Colonic mucosa (tissue), 4 donors: ENCODE data around the gene ZNF835. TPM values are rescaled to one million over a fixed set of nuclear protein-coding genes. Genes with fewer than 3 reads are reported as not detected.

ENCODE experiments used
- DNase-seq: peaks from one replicate; pipeline ENCODE4 v3.0.0-alpha.2; 2020
- H3K27ac ChIP-seq: fragments of 200-600 bp; one replicate; pipeline ENCODE4 v1.8.0; 2021
- H3K27me3 ChIP-seq: fragments of 200-600 bp; one replicate; pipeline ENCODE4 v1.8.0; 2021
- H3K36me3 ChIP-seq: fragments of 200-600 bp; one replicate; pipeline ENCODE4 v1.8.0; 2021
- H3K4me1 ChIP-seq: fragments of 200-600 bp; one replicate; pipeline ENCODE4 v1.8.0; 2021; ENCODE audit warnings: mild to moderate bottlenecking
- H3K4me3 ChIP-seq: fragments of 200-600 bp; one replicate; pipeline ENCODE4 v1.8.0; 2021
- H3K9ac ChIP-seq, 2 donors: one replicate each; pipeline ENCODE4 v1.7.0; 2013; ENCODE audit warnings: control low read depth in 2 of 2, low read depth in 2 of 2, low read length in 2 of 2
- H3K9me3 ChIP-seq: fragments of 200-600 bp; one replicate; pipeline ENCODE4 v1.8.0; 2021
- CTCF ChIP-seq: fragments of 200-600 bp; IDR thresholded peaks from one replicate; pipeline ENCODE4 v1.8.0; 2022; ENCODE audit warnings: antibody characterized with exemption, mild to moderate bottlenecking
- intact Hi-C: fragments of 100-400 bp; cut with DNase I; formaldehyde crosslinking; loops from one replicate; pipeline ENCODE4 v1.14.1; 2022
- total RNA-seq, 2 donors: library from RNA; stranded (reverse); fragmentation: NEBNext Ultra II Directional in 1 of 2; extraction: Animal tissue kit (Norgen Biotek cat#: 25700) in 1 of 2; gene quantifications; one replicate each; pipeline ENCODE4 v1.2.1, GENCODE V29; 2021
- donor health status: healthy.
- donor health status: DM: no; HTN: no; CAD: no.
- donor health status: DM: no; HTN: no; CAD: no.

The ZNF835 gene
- total RNA-seq, 2 donors from 2014 or later = 1.1 to 1.3 TPM

DNA sequence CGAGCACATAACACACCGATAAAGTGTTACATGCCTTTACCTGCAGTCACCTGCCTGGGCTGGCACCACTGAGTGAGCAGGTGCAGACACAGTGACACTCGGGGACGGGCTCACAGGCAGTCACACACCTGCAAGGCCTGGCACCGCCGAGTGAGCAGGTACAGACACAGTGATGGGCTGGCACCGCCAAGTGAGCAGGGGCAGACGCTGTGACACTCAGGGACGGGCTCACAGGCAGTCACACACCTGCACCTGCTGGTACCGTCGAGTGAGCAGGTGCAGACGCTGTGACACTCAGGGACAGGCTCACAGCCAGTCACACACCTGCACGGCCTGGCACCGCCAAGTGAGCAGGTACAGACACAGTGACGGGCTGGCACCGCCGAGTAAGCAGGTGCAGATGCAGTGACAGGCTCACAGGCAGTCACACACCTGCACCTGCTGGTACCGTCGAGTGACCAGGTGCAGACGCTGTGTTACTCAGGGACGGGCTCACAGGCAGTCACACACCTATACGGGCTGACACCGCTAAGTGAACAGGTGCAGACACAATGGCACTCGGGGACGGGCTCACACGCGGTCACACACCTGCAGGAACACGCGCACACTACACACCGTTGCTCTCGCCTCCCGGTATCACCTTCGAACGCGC lies 470 bp downstream of the ZNF835 start:
- peak overlapping the region; percentile 36 for H3K4me3 ChIP-seq
- intact Hi-C loops = no loop called here
- DNase-seq = no peak
- H3K27me3 ChIP-seq = no peaks in the 10 kb centered on the region
- no peak overlapping the region for H3K27ac ChIP-seq
- H3K36me3 ChIP-seq = no peaks in the 10 kb centered on the region
- no peaks in the 10 kb centered on the region for H3K9me3 ChIP-seq
- peak overlapping the region; percentile 53 to 65 for H3K9ac ChIP-seq
- no peak for TF ChIP-seq CTCF
- H3K4me1 ChIP-seq = no peaks in the 10 kb centered on the region

GRCh38 chr19:56670401-56670960 lies 1.1 kb downstream of the ZNF835 start:
- intact Hi-C loops = no loop called here
- TF ChIP-seq CTCF = no peak
- Histone ChIP-seq H3K27me3 (no peaks in the 10 kb centered on the region), H3K27ac (no peak overlapping the region), H3K9ac (peak overlapping the region in 1 of 2 donors; percentile 65), H3K36me3 (no peaks in the 10 kb centered on the region), H3K4me3 (peak overlapping the region; percentile 36), H3K4me1 (no peaks in the 10 kb centered on the region), H3K9me3 (no peaks in the 10 kb centered on the region)
- DNase-seq = no peak

DNA sequence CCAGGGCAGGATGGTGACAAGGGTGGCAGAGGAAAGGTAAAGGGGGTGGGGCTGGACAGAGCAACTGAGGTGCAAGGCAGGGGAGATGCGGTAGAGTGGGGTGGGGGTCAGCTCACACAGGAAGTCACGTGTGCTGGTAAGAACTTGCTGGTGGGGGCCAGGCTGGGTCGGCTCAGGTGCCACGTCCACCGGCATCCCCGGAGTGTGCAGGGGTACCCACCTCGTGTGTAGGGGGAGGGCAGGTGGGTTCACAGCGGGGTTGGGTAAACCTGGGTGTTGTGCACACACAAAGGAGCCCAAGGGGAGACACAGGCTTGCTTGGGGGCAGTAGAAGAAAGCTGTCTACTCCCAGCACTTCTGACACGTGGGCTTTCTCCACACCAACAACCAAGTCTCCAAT lies 2.9 kb downstream of the ZNF835 start:
- Histone ChIP-seq H3K27me3 (no peaks in the 10 kb centered on the region), H3K9ac (no peak overlapping the region), H3K4me3 (no peak overlapping the region), H3K4me1 (no peaks in the 10 kb centered on the region), H3K27ac (no peak overlapping the region), H3K36me3 (no peaks in the 10 kb centered on the region), H3K9me3 (no peaks in the 10 kb centered on the region)
- intact Hi-C loops = no loop called here
- DNase-seq = no peak
- no peak for TF ChIP-seq CTCF

DNA sequence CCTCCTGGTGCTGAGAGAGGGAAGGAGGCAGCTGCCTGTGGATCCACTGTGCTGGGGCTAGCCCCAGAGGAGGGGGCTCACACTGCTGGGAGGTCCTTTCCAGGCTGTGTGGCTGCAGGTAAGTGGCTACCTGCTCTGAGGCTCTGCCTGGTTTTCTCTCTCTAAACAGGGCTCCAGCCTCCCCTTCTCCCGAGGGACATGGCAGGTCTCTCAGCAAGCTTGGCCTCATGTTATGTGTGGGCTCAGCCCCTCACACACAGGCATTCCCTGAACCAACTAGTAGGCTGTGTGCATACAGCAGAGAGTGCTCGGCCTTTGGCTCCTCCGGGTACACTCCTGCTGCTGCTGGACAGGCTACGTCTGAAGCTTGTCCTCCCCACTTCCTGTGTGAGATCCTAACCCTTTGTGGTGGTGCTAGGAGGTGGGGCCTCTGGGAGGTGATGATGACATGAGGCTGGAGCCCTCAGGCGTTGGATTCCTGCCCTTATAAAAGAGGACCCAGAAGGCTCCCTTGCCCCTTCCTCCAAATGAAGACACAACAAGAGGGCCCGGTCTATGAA lies 4.2 kb downstream of the ZNF835 start:
- H3K9ac ChIP-seq = no peak overlapping the region
- H3K9me3 ChIP-seq = no peaks in the 10 kb centered on the region
- H3K4me3 ChIP-seq = no peak overlapping the region
- no peak for DNase-seq
- H3K4me1 ChIP-seq = no peaks in the 10 kb centered on the region
- H3K27ac ChIP-seq = no peak overlapping the region
- intact Hi-C loops = no loop called here
- TF ChIP-seq CTCF = no peak
- no peaks in the 10 kb centered on the region for H3K36me3 ChIP-seq
- H3K27me3 ChIP-seq = no peaks in the 10 kb centered on the region

DNA sequence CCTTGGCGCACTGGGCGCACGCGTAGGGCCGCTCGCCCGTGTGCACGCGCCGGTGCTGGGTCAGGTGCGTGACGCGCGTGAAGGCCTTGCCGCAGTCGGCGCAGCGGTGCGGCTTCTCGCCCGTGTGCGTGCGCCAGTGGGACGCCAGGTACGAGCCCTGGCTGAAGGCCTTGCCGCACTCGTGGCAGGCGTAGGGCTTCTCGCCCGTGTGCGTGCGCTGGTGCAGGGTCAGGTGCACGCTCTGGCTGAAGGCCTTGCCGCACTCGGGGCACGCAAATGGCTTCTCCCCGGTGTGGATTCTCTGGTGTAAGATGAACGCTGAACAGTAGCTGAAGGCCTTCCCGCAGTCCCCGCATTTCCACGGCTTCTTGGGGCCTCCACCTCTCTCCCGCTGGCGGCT lies 7.0 kb downstream of the ZNF835 start:
- H3K27ac ChIP-seq = no peak overlapping the region
- no peaks in the 10 kb centered on the region for H3K36me3 ChIP-seq
- H3K9ac ChIP-seq = no peak overlapping the region
- no peak for DNase-seq
- no peaks in the 10 kb centered on the region for H3K27me3 ChIP-seq
- no peak for TF ChIP-seq CTCF
- H3K4me1 ChIP-seq = no peaks in the 10 kb centered on the region
- H3K4me3 ChIP-seq = no peak overlapping the region
- no peaks in the 10 kb centered on the region for H3K9me3 ChIP-seq
- intact Hi-C loops = no loop called here
